HG02981 (cell line): ENCODE measurements around the gene PRRT1.

Source experiments
- ATAC-seq: cut with Tn5 transposase; IDR thresholded peaks from one replicate; pipeline ENCODE4 v1.9.1; 2021; ENCODE audit warnings: mild to moderate bottlenecking, moderate library complexity; ENCODE audit not compliant: unreplicated experiment

The PRRT1 gene

GRCh38 chr6:32175711-32176475 is 24.2 kb upstream of the PRRT1 start, which contains the start of gene AGPAT1:
Gene AGPAT1 (minus strand): TSS chr6:32176084. CDS start chr6:32171496, 4,588 bp downstream.
- ATAC-seq: no peak

GRCh38 chr6:32175322-32175710 is 23.6 kb upstream of the PRRT1 start:
- no peak for ATAC-seq

- ATAC-seq: no peak
These were observed 22.7 kb upstream of the PRRT1 start for GRCh38 chr6:32174416-32174815.

- ATAC-seq: no peak
These were observed 21.4 kb upstream of the PRRT1 start for GRCh38 chr6:32173051-32173727.

GRCh38 chr6:32171234-32171633 is 19.5 kb upstream of the PRRT1 start:
- no peak for ATAC-seq

GRCh38 chr6:32170294-32170693 is 18.6 kb upstream of the PRRT1 start:
- no peak for ATAC-seq

- no peak for ATAC-seq
These were observed 17.3 kb upstream of the PRRT1 start for GRCh38 chr6:32168807-32169591.

GRCh38 chr6:32168350-32168749 is 16.6 kb upstream of the PRRT1 start:
- ATAC-seq: no peak

- no peak for ATAC-seq
These were observed 16.1 kb upstream of the PRRT1 start for GRCh38 chr6:32167761-32168262.

- no peak for ATAC-seq
These were observed 15.5 kb upstream of the PRRT1 start for GRCh38 chr6:32167154-32167760.

- no peak for ATAC-seq
These were observed 14.8 kb upstream of the PRRT1 start for GRCh38 chr6:32166411-32167061.

- no peak for ATAC-seq
These were observed 12.6 kb upstream of the PRRT1 start, which contains the start of gene EGFL8 for GRCh38 chr6:32164295-32164694. Gene EGFL8 (plus strand): TSS chr6:32164595. CDS start chr6:32166166, 1,571 bp downstream.

- ATAC-seq: no peak
These were observed 12.0 kb upstream of the PRRT1 start for GRCh38 chr6:32163559-32164258.

GRCh38 chr6:32158052-32158451 is 6.3 kb upstream of the PRRT1 start:
- no peak for ATAC-seq

GRCh38 chr6:32156891-32157290 is 5.2 kb upstream of the PRRT1 start:
- no peak for ATAC-seq

GRCh38 chr6:32154514-32155161 is 2.9 kb upstream of the PRRT1 start:
- no peak for ATAC-seq

GRCh38 chr6:32153564-32154513 is 2.1 kb upstream of the PRRT1 start, which contains the start of gene PPT2:
Gene PPT2 (plus strand): TSS chr6:32154141. CDS start chr6:32154595, 454 bp downstream.
- no peak for ATAC-seq
